ENCODE results near the gene THPO.
A peak's percentile ranks its signal among the peaks of the same experiment; 100 is the strongest.

THPO gene

GRCh38 chr3:184361932-184362667 is 15.9 kb downstream of the THPO start:
- DNase-seq, result peak; percentile 86

- peak; percentile 66 for DNase-seq
Observed at GRCh38 chr3:184361532-184361931, 16.5 kb downstream of the THPO start, which contains the start of the genes CLCN2 and POLR2H. TSS of gene CLCN2 (minus strand) at chr3:184361605. CDS start at chr3:184361479, 126 bp downstream. TSS of gene POLR2H (plus strand) at chr3:184361710. CDS start at chr3:184363493, 1,783 bp downstream.

GRCh38 chr3:184360929-184361531 is 17.0 kb downstream of the THPO start:
- no peak for DNase-seq

- DNase-seq, result no peak
Observed at GRCh38 chr3:184360070-184360928, 17.7 kb downstream of the THPO start.

GRCh38 chr3:184359610-184360009 is 18.4 kb downstream of the THPO start:
- no peak for DNase-seq

GRCh38 chr3:184358921-184359350 is 19.1 kb downstream of the THPO start:
- no peak for DNase-seq

GRCh38 chr3:184358124-184358767 is 19.8 kb downstream of the THPO start:
- DNase-seq, result no peak

GRCh38 chr3:184357248-184358123 is 20.5 kb downstream of the THPO start:
- no peak for DNase-seq

- DNase-seq, result no peak
Observed at GRCh38 chr3:184355261-184356040, 22.6 kb downstream of the THPO start.

- DNase-seq, result no peak
Observed at GRCh38 chr3:184354754-184355153, 23.3 kb downstream of the THPO start.

- DNase-seq, result peak; percentile 63
Observed at GRCh38 chr3:184354121-184354728, 23.8 kb downstream of the THPO start.

GRCh38 chr3:184353546-184353941 is 24.5 kb downstream of the THPO start:
- no peak for DNase-seq

- DNase-seq, result no peak
Observed at GRCh38 chr3:184352897-184353545, 25.0 kb downstream of the THPO start.

- no peak for DNase-seq
Observed at GRCh38 chr3:184352149-184352785, 25.7 kb downstream of the THPO start.

- no peak for DNase-seq
Observed at GRCh38 chr3:184351511-184352148, 26.4 kb downstream of the THPO start.

GRCh38 chr3:184350618-184351017 is 27.4 kb downstream of the THPO start:
- DNase-seq, result no peak

GRCh38 chr3:184349563-184350470 is 28.2 kb downstream of the THPO start:
- no peak for DNase-seq

GRCh38 chr3:184348057-184348382 is 30.0 kb downstream of the THPO start:
- DNase-seq, result no peak

All from NCI-H1436 (cell line).